HT-29 (cell line): ENCODE results near the gene ANKRD42. TPM values are rescaled to one million over a fixed set of nuclear protein-coding genes. Genes with fewer than 3 reads are reported as not detected.
"Not testable (repeated sequence)": the region's sequence is repeated elsewhere in the genome, so short reads cannot be mapped to it uniquely, and the experiment has no call there.

ENCODE experiments used
- DNase-seq: peaks from one replicate; pipeline ENCODE4 v3.0.0-alpha.2; 2015; ENCODE audit warnings: low spot score
- total RNA-seq: library from RNA; depleted of rRNA; stranded (reverse); fragments of >200 nt; shearing (Covaris generic); gene quantifications from 2 replicates; pipeline ENCODE4 v1.2.3, GENCODE V29; 2014

ANKRD42 gene
- total RNA-seq, 1 experiment from 2014 or later, result 6.2 TPM

- DNase-seq, result no peak
Observed at GRCh38 chr11:83172551-83172950, 21.0 kb upstream of the ANKRD42 start.

- no peak for DNase-seq
Observed at GRCh38 chr11:83174008-83174407, 19.5 kb upstream of the ANKRD42 start.

GRCh38 chr11:83175815-83176214 lies 17.7 kb upstream of the ANKRD42 start:
- no peak for DNase-seq

GRCh38 chr11:83181815-83182214 lies 11.7 kb upstream of the ANKRD42 start:
- no peak for DNase-seq

- no peak for DNase-seq
Observed at GRCh38 chr11:83185767-83186166, 7.7 kb upstream of the ANKRD42 start.

- no peak for DNase-seq
Observed at GRCh38 chr11:83187465-83187864, 6.0 kb upstream of the ANKRD42 start.

- DNase-seq, result no peak
Observed at GRCh38 chr11:83191491-83191890, 2.0 kb upstream of the ANKRD42 start.

- DNase-seq, result no peak
Observed at GRCh38 chr11:83191986-83192385, 1.5 kb upstream of the ANKRD42 start.

GRCh38 chr11:83192606-83193245 lies 786 bp upstream of the ANKRD42 start:
- DNase-seq, result no peak

GRCh38 chr11:83194281-83195142 lies 1.0 kb downstream of the ANKRD42 start:
- DNase-seq, result peak; percentile 66

GRCh38 chr11:83195143-83195466 lies 1.6 kb downstream of the ANKRD42 start:
- DNase-seq, result peak; percentile 47

GRCh38 chr11:83195649-83196048 lies 2.1 kb downstream of the ANKRD42 start:
- DNase-seq, result no peak

- no peak for DNase-seq
Observed at GRCh38 chr11:83200035-83200434, 6.5 kb downstream of the ANKRD42 start.

- DNase-seq, result no peak
Observed at GRCh38 chr11:83205608-83206185, 12.2 kb downstream of the ANKRD42 start.

GRCh38 chr11:83206221-83206620 lies 12.7 kb downstream of the ANKRD42 start:
- DNase-seq, result no peak

- not testable (repeated sequence) for DNase-seq
Observed at GRCh38 chr11:83206771-83207382, 13.4 kb downstream of the ANKRD42 start.

GRCh38 chr11:83219095-83219494 lies 25.6 kb downstream of the ANKRD42 start:
- DNase-seq, result peak; percentile 43

GRCh38 chr11:83220260-83220659 lies 26.7 kb downstream of the ANKRD42 start:
- DNase-seq, result no peak

- DNase-seq, result no peak
Observed at GRCh38 chr11:83221694-83222093, 28.2 kb downstream of the ANKRD42 start.

- no peak for DNase-seq
Observed at GRCh38 chr11:83222499-83222898, 29.0 kb downstream of the ANKRD42 start.

- no peak for DNase-seq
Observed at GRCh38 chr11:83223457-83223856, 29.9 kb downstream of the ANKRD42 start.

- no peak for DNase-seq
Observed at GRCh38 chr11:83235825-83236224, 42.3 kb downstream of the ANKRD42 start.
